Fibroblast of skin of right quadriceps (primary cell): ENCODE results near the gene SLC4A3.

Source experiments
- DNase-seq: peaks from one replicate; pipeline ENCODE4 v3.0.0-alpha.2; 2013

SLC4A3 gene

GRCh38 chr2:219627103-219628100, at the start of gene SLC4A3:
TSS of gene SLC4A3 (plus strand) at chr2:219627630. CDS start at chr2:219627993, 363 bp downstream.
- peak; percentile 32 for DNase-seq

GRCh38 chr2:219578811-219579613, 48.4 kb upstream of the SLC4A3 start:
- DNase-seq, result no peak

DNA sequence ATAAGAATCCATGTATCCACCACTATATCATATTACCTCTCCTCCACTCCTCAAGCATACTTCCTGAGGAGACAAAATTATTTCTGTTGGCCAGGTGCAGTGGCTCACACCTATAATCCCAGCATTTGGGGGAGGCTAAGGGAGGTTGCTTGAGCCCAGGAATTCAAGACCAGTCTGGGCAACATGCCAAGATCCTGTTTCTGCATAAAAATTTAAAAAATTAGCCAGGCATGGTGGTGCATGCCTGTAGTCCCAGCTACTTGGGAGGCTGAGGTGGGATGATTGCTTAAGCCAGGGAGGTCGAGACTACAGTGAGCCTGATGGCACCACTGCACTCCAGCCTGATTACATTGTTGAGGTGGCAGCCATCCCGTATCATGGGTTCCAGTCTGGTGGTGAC, 46.1 kb upstream of the SLC4A3 start:
- DNase-seq, result no peak

- DNase-seq, result no peak
Observed at GRCh38 chr2:219591091-219591490, 36.3 kb upstream of the SLC4A3 start.

DNA sequence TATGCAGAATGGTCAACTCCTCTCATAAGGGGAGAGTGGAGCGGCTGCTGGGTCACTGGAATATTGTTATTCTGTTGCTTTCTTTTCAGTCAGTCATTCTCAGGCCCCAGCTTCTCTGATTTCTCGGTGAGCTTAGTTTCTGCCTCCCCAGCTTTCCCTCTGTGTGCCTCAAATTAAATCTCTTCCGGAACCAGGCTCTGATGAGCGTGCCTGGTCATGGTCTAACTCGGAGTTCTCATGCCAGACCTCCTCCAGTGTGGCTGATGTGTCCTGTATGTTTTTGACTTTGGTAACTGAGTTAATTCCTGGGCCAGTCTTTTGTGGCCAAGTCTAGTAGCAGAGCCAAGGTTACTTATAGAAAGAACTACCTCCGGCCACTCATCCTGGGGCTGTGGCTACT, 34.7 kb upstream of the SLC4A3 start:
- DNase-seq, result no peak

- DNase-seq, result no peak
Observed at GRCh38 chr2:219593154-219593553, 34.3 kb upstream of the SLC4A3 start.

DNA sequence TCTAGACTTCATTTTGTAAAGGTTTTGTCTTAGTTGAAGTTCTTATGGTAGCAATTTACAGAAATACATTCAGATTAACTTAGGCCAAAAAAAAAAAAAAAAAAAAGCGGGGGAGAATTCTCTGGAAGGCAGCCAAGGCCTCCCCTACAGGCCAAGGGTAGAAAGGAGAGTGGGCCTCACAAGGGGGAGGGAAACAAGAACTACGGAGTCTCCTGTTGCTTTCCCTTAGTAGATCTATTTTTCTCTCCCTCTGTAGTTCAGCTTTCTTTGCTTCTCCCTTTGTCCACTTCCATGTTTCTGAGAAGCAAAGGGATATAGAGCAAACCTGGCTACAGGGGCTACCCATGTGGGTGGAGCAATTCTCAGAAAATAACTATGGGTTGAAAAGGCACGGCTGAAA, 32.2 kb upstream of the SLC4A3 start:
- DNase-seq, result peak; percentile 42

DNA sequence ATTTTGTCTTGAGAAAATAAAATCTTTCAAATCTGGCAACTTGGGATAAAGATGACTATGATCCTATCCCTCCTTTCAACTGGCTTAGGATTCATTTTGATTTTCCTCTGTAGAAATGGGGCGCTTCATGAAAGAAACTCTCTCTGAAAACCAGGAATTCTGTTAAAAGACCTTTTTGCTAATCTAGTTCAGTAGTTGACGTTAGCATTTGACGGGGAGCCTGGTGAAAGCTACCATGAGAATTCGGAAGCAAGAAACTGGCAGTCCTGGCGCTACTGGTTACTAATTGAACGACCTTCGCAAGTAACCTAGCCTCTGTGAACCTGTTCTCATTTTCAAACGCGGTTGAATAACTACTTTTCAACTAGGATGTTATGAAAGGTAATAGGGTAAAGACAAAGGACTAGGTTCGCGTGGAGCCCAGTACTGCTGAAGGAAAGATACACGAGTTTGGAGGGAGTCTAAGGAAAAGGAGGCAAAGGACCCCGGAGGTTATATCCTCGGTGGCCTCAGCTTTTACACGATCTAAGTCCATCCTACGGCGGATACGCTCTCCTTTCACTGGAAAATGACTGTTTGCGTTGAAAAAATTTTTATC, 30.4 kb upstream of the SLC4A3 start:
- no peak for DNase-seq

DNA sequence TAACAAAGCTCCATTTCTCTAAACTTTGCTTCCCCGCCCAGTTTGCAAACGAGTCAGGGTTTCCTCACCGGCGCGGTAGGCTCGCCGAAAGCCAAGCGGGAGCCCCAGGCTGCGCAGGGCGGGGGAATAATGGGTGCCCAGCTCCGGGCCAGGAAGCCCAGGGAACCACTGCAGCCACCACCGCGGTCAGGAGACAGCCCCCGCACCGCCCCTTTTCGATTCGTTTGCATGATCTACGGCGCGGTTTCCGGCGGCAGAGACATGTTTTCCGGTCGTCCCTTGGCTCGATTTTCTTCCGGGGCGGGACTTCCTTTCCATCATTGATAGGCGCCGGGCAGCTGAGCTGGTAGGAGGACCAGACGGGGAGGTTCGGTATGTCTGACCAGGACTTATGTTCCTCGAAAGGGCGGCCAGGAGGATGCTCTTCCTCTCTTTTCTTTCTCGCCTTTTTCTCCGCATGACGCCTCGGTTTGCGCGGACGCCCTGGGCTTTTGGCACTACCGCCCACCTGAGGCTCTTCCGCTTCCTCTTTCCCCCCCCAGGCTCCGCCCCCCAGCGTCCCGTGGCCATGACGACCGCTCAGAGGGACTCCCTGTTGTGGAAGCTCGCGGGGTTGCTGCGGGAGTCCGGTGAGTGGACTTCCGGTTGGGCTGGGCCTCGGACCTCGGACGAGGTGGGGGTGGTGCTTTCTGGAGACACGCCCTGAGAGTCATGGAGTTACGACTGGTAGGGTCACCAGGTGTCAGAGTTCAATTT, 29.7 kb upstream of the SLC4A3 start, which contains the start of gene STK11IP:
Gene STK11IP, plus strand, starts transcription at position 306 of the 756 bp plus-strand sequence. Its CDS starts 263 bp downstream, at position 569.
- DNase-seq, result peak; percentile 96

GRCh38 chr2:219598308-219599078, 28.9 kb upstream of the SLC4A3 start:
- DNase-seq, result no peak

DNA sequence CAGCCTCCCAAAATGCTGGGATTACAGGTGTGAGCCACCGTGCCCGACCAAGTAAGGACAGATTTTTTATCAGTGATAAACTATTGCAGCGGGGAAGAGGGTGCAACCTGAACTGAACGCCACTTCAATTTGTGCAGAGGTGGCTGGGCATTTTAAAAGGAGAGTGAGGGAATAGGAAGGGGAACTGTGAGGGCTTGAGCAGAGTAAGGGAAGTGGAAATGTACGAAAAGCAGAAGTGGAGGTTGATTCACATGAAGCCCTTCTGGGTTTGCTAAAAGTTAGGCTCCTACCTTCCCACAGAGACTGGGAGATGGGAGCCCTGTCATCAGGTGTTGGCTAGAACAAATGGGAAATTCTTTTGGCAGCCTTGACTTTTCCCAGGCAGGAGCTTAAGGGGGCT, 23.7 kb upstream of the SLC4A3 start:
- DNase-seq, result no peak

DNA sequence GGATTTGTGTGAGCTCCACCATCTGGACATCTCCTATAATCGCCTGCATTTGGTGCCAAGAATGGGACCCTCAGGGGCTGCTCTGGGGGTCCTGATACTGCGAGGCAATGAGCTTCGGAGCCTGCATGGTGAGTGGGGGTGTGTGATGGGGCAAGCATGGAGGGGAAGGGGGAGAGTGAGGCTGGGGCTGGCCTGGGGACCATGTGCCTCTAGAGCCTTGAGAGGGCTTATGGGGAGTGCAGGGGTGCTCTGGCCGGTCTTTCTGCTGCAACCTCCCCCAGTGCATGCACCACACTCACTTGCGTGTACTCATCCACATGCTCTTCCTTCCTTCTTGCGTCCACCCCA, 21.8 kb upstream of the SLC4A3 start:
- DNase-seq, result no peak

DNA sequence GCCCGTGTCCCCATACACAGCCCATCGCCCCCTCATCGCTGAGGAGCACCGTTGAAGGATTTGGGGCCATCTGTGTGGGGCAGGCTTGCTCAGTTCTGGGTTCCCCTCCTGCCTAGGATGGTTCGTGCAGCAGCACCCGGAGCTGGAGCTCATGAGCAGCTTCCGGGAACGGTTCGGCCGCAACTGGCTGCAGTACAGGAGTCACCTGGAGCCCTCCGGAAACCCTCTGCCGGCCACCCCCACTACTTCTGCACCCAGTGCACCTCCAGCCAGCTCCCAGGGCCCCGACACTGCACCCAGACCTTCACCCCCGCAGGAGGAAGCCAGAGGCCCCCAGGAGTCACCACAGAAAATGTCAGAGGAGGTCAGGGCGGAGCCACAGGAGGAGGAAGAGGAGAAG, 19.5 kb upstream of the SLC4A3 start:
- DNase-seq, result no peak

DNA sequence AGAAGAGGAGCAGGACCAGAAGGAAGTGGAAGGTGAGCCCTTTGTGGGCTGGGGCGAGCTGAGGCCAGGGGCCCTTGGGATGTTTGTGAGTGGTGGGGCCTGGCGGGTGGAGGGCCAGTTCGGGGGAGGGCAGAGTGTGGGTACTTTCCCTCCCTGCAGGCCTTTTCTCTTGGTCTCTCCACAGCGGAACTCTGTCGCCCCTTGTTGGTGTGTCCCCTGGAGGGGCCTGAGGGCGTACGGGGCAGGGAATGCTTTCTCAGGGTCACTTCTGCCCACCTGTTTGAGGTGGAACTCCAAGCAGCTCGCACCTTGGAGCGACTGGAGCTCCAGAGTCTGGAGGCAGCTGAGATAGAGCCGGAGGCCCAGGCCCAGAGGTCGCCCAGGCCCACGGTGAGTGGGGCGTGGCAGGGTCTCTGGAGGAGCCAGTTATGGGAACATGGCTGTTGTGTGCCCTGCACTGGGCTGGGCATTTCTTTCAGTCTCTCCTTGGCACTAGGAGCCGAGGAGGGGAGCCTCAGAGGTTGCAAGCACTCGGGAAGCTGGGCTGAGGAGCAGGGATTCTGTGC, 18.9 kb upstream of the SLC4A3 start:
- DNase-seq, result no peak

- DNase-seq, result no peak
Observed at GRCh38 chr2:219609149-219609750, 18.2 kb upstream of the SLC4A3 start.

- DNase-seq, result no peak
Observed at GRCh38 chr2:219611306-219611705, 16.1 kb upstream of the SLC4A3 start.

DNA sequence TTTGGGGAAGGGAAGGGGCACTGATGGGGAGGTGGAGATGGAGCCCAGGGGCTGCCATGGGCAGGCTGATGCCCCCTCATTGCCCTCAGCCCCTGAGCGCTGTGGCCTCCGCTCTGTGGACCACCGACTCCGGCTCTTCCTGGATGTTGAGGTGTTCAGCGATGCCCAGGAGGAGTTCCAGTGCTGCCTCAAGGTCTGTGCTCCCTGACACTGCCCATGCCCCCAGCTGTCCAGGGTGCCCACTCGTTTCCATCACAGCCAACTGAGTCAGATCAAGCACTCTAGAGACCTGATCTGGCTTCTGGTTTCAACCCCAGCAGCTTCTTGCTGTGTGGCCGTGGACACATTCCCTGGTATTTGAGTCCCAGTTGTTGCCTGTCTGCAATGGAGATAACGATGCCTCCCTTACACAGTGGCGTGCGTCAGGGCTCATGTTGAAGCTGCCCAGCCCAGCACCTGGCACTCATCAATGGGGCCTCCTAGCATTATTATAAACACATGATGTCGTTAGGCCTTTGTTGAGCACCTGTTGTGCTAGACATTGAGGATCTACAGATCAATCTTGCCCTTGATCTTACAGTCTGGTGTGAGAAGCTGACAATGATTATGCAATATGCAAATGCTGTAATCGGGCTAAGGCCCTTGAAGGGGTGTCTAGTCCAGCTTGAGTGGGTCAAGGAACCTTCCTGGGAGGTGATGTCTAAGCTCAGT, 15.4 kb upstream of the SLC4A3 start:
- DNase-seq, result no peak

DNA sequence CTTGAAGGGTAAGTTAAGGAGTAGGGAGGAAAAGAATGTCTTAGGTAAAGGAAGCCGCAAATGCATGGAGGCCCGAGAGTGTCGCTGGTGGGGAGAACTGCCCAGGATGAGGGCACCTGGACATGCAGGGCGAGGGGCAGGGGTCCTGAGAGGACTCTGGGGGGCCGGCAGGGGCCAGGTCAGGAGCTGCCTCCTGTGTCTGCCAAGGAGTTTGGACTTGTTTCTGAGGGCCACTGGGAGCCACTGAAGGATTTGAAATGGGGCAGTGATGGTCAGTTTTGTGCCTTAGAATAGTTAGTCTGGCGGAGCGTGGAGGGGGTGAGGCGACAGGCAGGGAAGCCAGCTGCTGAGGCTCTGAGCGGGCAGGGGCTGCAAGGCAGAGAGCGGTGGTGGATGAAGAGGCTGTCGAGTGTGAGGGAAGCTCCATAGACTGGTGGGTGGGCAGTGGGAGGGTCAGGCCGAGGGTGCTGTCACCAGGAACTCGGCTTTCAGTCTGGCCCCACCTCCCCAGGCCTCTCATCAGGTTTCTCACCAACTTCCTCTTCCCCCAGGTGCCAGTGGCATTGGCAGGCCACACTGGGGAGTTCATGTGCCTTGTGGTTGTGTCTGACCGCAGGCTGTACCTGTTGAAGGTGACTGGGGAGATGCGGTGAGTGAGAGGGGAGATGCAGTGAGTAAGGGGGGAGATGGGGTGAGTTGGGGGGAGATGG, 14.7 kb upstream of the SLC4A3 start:
- DNase-seq, result no peak

DNA sequence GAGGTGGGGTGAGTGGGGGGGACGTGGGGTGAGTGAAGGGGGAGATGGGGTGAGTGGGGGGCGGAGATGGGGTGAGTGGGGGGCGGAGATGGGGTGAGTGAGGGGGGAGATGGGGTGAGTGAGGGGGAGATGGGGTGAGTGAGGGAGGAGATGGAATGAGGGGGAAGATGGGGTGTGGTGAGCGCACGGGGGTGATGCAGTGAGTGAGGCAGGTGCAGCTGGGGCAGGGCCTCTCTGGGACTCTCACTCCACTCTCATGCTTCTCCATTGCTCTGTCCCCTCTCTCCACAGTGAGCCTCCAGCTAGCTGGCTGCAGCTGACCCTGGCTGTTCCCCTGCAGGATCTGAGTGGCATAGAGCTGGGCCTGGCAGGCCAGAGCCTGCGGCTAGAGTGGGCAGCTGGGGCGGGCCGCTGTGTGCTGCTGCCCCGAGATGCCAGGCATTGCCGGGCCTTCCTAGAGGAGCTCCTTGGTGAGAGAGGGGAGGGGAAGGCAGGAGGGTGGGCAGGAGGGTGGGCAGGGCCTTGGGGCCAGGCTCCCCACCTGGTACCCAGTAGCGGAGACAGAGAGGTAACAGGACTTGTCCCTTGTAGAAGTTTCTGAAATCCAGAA, 13.9 kb upstream of the SLC4A3 start:
- DNase-seq, result no peak
